ENCODE measurements around the gene SMARCA5.

Gene SMARCA5

DNA sequence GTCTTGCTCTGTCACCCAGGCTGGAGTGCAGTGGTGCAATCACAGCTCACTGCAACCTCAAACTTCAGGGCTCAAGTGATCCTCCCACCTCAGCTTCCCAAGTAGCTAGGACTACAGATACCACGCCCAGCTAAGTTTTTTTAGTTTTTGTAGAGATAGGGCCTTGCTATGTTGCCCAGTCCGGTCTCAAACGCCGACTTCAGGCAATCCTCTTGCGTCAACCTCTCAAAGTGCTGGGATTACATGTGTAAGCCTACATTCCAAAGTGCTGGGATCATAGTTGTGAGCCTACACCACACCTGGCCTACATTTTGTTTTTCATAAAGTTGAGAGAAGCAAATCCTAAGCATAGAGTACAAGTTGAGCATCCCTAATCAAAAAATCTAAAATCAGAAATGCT lies 42.2 kb downstream of the SMARCA5 start:
- Histone ChIP-seq H3K4me3 (ENCODE audit: control insufficient read depth in 1 of 7, extremely low read depth in 1 of 7, insufficient read depth in 4 of 7, low read depth in 2 of 7, low read length in 6 of 7) (no peak overlapping the region), H3K27me3 (replicated peaks in 2 of 5; ENCODE audit: control insufficient read depth in 4 of 5, insufficient read depth in 5 of 5, low read length in 4 of 5) (no peaks in the 10 kb centered on the region), H3K9me3 (ENCODE audit: control extremely low read depth in 1 of 5, control insufficient read depth in 4 of 5, insufficient read depth in 2 of 5, low read depth in 1 of 5, low read length in 4 of 5) (no peaks in the 10 kb centered on the region), H3K36me3 (ENCODE audit: control insufficient read depth in 4 of 4, insufficient read depth in 4 of 4, low read length in 3 of 4) (peaks cover 3 to 34% (median 17%) of the 10 kb centered on the region in 4 experiments), H3K27ac (ENCODE audit: insufficient read depth in 1 of 2, low read depth in 1 of 2, low read length in 2 of 2, poor library complexity in 1 of 2, severe bottlenecking in 2 of 2) (no peak overlapping the region), H3K4me1 (ENCODE audit: control extremely low read depth in 1 of 4, control insufficient read depth in 4 of 4, insufficient read depth in 4 of 4, low read length in 3 of 4) (peaks cover 0 to 14% (median 4%) of the 10 kb centered on the region in 4 experiments)
- DNase-seq: no peak
- ChIA-PET POLR2A (no interaction called here), CTCF (interaction anchor here (0.9 to 1.2 kb wide), 2 partner anchors 12 to 29 kb away, joined by 3 read pairs; no protein-coding TSS in a partner anchor)
- 96% methylated on average over 4 of the region's 5 CpGs for WGBS (ENCODE audit: insufficient coverage)

DNA sequence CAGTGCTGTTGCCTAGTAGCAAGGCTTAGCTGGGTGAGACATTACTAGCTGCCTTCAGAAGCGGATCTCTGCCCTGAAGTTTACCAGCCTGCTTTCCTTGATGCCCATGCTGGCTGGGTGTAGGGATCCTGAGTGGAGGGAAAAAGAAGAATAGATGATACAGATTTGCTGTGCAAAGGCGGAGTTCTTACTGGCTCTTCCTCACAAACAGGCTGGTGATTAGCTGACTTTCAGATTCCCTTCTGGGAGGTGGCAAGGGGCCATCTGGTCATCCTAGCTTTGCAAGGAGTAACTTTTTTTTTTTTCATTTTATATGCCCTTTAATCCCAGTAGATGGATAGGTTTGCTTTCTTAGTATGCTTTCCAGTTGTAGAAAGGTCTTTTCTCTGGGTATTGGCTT lies 44.8 kb downstream of the SMARCA5 start:
- peak in 1 of 3 donors; percentile 14 for DNase-seq
- peaks cover 0 to 14% (median 4%) of the 10 kb centered on the region in 4 experiments for H3K4me1 ChIP-seq (ENCODE audit: control extremely low read depth in 1 of 4, control insufficient read depth in 4 of 4, insufficient read depth in 4 of 4, low read length in 3 of 4)
- peak overlapping the region in 3 of 7 experiments; percentile 57 to 92 (median 83) for H3K4me3 ChIP-seq (ENCODE audit: control insufficient read depth in 1 of 7, extremely low read depth in 1 of 7, insufficient read depth in 4 of 7, low read depth in 2 of 7, low read length in 6 of 7)
- peaks cover 3 to 14% (median 9%) of the 10 kb centered on the region in 4 experiments for H3K36me3 ChIP-seq (ENCODE audit: control insufficient read depth in 4 of 4, insufficient read depth in 4 of 4, low read length in 3 of 4)
- WGBS (ENCODE audit: insufficient coverage): 89% methylated on average over 2 of the region's 2 CpGs
- no peaks in the 10 kb centered on the region for H3K27me3 ChIP-seq (replicated peaks in 2 of 5; ENCODE audit: control insufficient read depth in 4 of 5, insufficient read depth in 5 of 5, low read length in 4 of 5)
- no peaks in the 10 kb centered on the region for H3K9me3 ChIP-seq (ENCODE audit: control extremely low read depth in 1 of 5, control insufficient read depth in 4 of 5, insufficient read depth in 2 of 5, low read depth in 1 of 5, low read length in 4 of 5)
- peak overlapping the region in 1 of 2 experiments; percentile 70 for H3K27ac ChIP-seq (ENCODE audit: insufficient read depth in 1 of 2, low read depth in 1 of 2, low read length in 2 of 2, poor library complexity in 1 of 2, severe bottlenecking in 2 of 2)
- ChIA-PET CTCF (interaction anchor here (0.6 to 3.5 kb wide), 17 partner anchors 11 to 602 kb away, joined by 3 to 20 read pairs (median 4); partner anchors contain the start of gene FREM3), POLR2A (interaction anchor here (1.6 kb wide), 1 partner anchor 11 kb away, joined by 5 read pairs; no protein-coding TSS in a partner anchor)

DNA sequence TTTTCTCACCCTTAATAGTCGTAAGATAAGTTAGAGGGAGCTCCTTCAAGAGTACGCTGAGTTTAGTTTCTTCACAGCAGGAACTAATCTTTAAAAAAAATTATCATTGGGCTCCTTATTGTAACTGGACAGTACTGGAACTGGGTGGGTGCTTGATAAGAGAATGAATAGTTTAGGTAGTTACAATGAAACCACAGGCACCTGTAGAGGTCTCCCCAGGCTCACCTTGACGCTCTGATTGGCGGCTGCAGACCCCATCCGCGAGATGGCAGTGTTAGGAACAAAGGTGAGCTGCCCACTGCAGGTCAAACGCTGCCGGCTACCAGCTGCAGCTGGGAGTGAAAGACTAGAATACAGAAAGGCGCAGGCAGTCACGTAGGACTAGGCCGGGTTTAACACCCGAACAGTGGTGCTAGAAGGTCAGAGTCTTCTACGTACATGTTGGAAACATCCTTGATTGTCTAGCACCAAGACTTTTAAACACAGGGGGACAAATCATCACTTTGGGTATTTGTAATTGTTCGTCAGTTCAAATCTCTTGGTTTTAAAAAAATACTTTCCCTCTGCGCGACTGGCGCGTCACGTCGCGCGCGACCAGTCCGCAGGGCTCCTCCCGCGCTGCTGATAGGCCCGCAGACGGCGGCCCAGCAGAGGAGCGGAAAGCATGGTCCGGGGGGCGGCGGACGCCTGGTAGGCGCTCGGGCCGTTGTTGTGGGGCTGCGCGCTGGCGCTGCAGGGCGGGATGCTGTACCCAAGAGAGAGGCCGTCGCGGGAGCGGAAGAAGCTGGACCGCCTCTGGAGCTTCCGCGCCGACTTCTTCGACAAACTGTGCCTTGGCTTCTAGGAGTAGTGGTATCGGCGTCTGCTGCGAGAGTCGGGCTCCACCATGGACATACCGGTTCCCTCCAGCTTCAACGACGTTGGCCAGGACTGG lies 45.6 kb downstream of the SMARCA5 start:
- H3K27ac ChIP-seq (ENCODE audit: insufficient read depth in 1 of 2, low read depth in 1 of 2, low read length in 2 of 2, poor library complexity in 1 of 2, severe bottlenecking in 2 of 2): peak overlapping the region; percentile 48 to 70

DNA sequence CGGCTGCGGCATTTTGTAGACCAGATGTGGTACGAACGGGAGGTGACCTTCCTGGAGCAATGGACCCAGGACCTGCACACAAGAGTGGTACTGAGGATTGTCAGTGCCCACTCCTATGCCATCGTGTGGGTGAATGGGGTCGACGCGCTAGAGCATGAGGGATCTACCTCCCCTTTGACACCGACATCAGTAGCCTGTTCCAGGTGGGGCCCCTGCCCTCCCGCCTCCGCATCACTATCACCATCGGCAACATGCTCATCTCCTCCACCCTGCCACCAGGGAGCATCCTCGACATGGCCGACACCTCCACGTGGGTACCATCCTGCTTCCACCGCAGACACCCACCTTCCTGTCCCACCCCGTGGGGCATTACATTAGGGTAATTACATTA lies 46.2 kb downstream of the SMARCA5 start:
- Histone ChIP-seq H3K9me3 (ENCODE audit: control extremely low read depth in 1 of 5, control insufficient read depth in 4 of 5, insufficient read depth in 2 of 5, low read depth in 1 of 5, low read length in 4 of 5) (no peaks in the 10 kb centered on the region), H3K36me3 (ENCODE audit: control insufficient read depth in 4 of 4, insufficient read depth in 4 of 4, low read length in 3 of 4) (peaks cover 3 to 6% (median 5%) of the 10 kb centered on the region in 4 experiments), H3K4me3 (ENCODE audit: control insufficient read depth in 1 of 7, extremely low read depth in 1 of 7, insufficient read depth in 4 of 7, low read depth in 2 of 7, low read length in 6 of 7) (peak overlapping the region; percentile 37 to 92 (median 79)), H3K27me3 (replicated peaks in 2 of 5; ENCODE audit: control insufficient read depth in 4 of 5, insufficient read depth in 5 of 5, low read length in 4 of 5) (no peaks in the 10 kb centered on the region), H3K27ac (ENCODE audit: insufficient read depth in 1 of 2, low read depth in 1 of 2, low read length in 2 of 2, poor library complexity in 1 of 2, severe bottlenecking in 2 of 2) (peak overlapping the region; percentile 48 to 70), H3K4me1 (ENCODE audit: control extremely low read depth in 1 of 4, control insufficient read depth in 4 of 4, insufficient read depth in 4 of 4, low read length in 3 of 4) (peaks cover 0 to 14% (median 4%) of the 10 kb centered on the region in 4 experiments)
- WGBS (ENCODE audit: insufficient coverage): 42% methylated on average over 9 of the region's 17 CpGs
- ChIA-PET POLR2A (interaction anchor here (1.6 to 1.7 kb wide), 2 partner anchors 12 to 46 kb away, joined by 4 to 5 read pairs; no protein-coding TSS in a partner anchor), CTCF (interaction anchor here (1.5 to 3.5 kb wide), 6 partner anchors 10 to 427 kb away, joined by 3 to 20 read pairs (median 8); partner anchors contain the start of gene FREM3)
- DNase-seq: peak in 1 of 3 donors; percentile 17

More for the DNA sequence above, 45.6 kb downstream of the SMARCA5 start:
- Histone ChIP-seq H3K4me1 (ENCODE audit: control extremely low read depth in 1 of 4, control insufficient read depth in 4 of 4, insufficient read depth in 4 of 4, low read length in 3 of 4) (peaks cover 0 to 14% (median 4%) of the 10 kb centered on the region in 4 experiments), H3K4me3 (ENCODE audit: control insufficient read depth in 1 of 7, extremely low read depth in 1 of 7, insufficient read depth in 4 of 7, low read depth in 2 of 7, low read length in 6 of 7) (peak overlapping the region; percentile 37 to 92 (median 79)), H3K27me3 (replicated peaks in 2 of 5; ENCODE audit: control insufficient read depth in 4 of 5, insufficient read depth in 5 of 5, low read length in 4 of 5) (no peaks in the 10 kb centered on the region), H3K36me3 (ENCODE audit: control insufficient read depth in 4 of 4, insufficient read depth in 4 of 4, low read length in 3 of 4) (peaks cover 3 to 12% (median 6%) of the 10 kb centered on the region in 4 experiments), H3K9me3 (ENCODE audit: control extremely low read depth in 1 of 5, control insufficient read depth in 4 of 5, insufficient read depth in 2 of 5, low read depth in 1 of 5, low read length in 4 of 5) (no peaks in the 10 kb centered on the region)
- ChIA-PET CTCF (interaction anchor here (0.6 to 3.5 kb wide), 16 partner anchors 11 to 567 kb away, joined by 3 to 20 read pairs (median 4); partner anchors contain the start of gene FREM3), POLR2A (interaction anchor here (1.6 to 1.7 kb wide), 2 partner anchors 12 to 45 kb away, joined by 4 to 5 read pairs; no protein-coding TSS in a partner anchor)
- 2% methylated on average over 37 of the region's 57 CpGs for WGBS (ENCODE audit: insufficient coverage)
- DNase-seq: peak; percentile 82 to 93 (median 90)

DNA sequence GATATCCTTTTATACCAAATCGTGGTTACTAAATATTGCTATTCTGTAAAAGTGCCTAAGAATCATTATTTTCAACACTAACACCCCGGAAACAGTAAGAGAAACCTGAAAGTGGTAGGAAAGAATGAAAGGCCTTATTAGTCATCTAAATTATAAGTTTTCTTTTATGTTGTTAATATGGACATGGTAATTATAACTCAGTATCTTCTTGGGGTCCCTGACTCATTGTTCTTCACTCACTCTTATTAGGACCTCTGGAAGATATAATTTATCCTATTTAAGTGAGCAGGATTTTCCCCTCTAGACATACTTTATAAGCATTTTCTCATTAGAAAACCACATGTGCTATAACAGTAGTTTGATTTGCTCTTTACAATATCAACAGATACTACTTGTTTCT lies 51.0 kb downstream of the SMARCA5 start:
- POLR2A ChIA-PET: no interaction called here
- peaks cover 0 to 2% (median 0%) of the 10 kb centered on the region in 5 experiments for H3K9me3 ChIP-seq (ENCODE audit: control extremely low read depth in 1 of 5, control insufficient read depth in 4 of 5, insufficient read depth in 2 of 5, low read depth in 1 of 5, low read length in 4 of 5)
- peaks cover 0 to 10% (median 0%) of the 10 kb centered on the region in 4 experiments for H3K36me3 ChIP-seq (ENCODE audit: control insufficient read depth in 4 of 4, insufficient read depth in 4 of 4, low read length in 3 of 4)
- peaks cover 0 to 4% (median 3%) of the 10 kb centered on the region in 4 experiments for H3K4me1 ChIP-seq (ENCODE audit: control extremely low read depth in 1 of 4, control insufficient read depth in 4 of 4, insufficient read depth in 4 of 4, low read length in 3 of 4)
- no peak for DNase-seq
- CTCF ChIA-PET: no interaction called here
- no peak overlapping the region for H3K4me3 ChIP-seq (ENCODE audit: control insufficient read depth in 1 of 7, extremely low read depth in 1 of 7, insufficient read depth in 4 of 7, low read depth in 2 of 7, low read length in 6 of 7)
- no CpG with 5 or more reads among the region's 2 CpGs for WGBS (ENCODE audit: insufficient coverage)
- no peaks in the 10 kb centered on the region for H3K27me3 ChIP-seq (replicated peaks in 2 of 5; ENCODE audit: control insufficient read depth in 4 of 5, insufficient read depth in 5 of 5, low read length in 4 of 5)
- no peak overlapping the region for H3K27ac ChIP-seq (ENCODE audit: insufficient read depth in 1 of 2, low read depth in 1 of 2, low read length in 2 of 2, poor library complexity in 1 of 2, severe bottlenecking in 2 of 2)

DNA sequence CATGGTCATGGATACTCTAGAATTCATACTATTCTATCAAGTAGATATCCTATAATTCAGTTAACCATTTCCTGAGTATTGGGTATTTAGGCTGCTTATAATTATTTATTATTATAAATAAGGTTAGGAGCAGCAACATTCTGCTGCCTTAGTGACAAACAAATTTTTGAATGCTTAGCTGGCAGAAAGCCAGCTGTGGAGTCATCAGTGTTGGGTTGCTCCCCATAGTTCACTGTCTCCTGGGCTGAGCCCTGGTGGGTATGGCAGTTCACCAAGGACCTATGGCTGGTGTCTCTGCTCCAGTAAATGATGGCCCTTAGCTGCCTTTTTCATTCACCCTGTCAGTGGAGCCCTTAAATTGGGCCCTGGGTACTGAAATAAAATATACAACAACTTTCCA lies 61.8 kb downstream of the SMARCA5 start:
- DNase-seq: no peak
- Histone ChIP-seq H3K27me3 (replicated peaks in 2 of 5; ENCODE audit: control insufficient read depth in 4 of 5, insufficient read depth in 5 of 5, low read length in 4 of 5) (no peaks in the 10 kb centered on the region), H3K27ac (ENCODE audit: insufficient read depth in 1 of 2, low read depth in 1 of 2, low read length in 2 of 2, poor library complexity in 1 of 2, severe bottlenecking in 2 of 2) (no peak overlapping the region), H3K4me1 (ENCODE audit: control extremely low read depth in 1 of 4, control insufficient read depth in 4 of 4, insufficient read depth in 4 of 4, low read length in 3 of 4) (no peaks in the 10 kb centered on the region), H3K9me3 (ENCODE audit: control extremely low read depth in 1 of 5, control insufficient read depth in 4 of 5, insufficient read depth in 2 of 5, low read depth in 1 of 5, low read length in 4 of 5) (no peaks in the 10 kb centered on the region), H3K4me3 (ENCODE audit: control insufficient read depth in 1 of 7, extremely low read depth in 1 of 7, insufficient read depth in 4 of 7, low read depth in 2 of 7, low read length in 6 of 7) (no peak overlapping the region), H3K36me3 (ENCODE audit: control insufficient read depth in 4 of 4, insufficient read depth in 4 of 4, low read length in 3 of 4) (peaks cover 0 to 31% (median 6%) of the 10 kb centered on the region in 4 experiments)
- CTCF ChIA-PET: no interaction called here
- POLR2A ChIA-PET: no interaction called here
